Natural killer cell (primary cell): Measurements from ENCODE around the gene HACD1. TPM values are rescaled to one million over a fixed set of nuclear protein-coding genes. Genes with fewer than 3 reads are reported as not detected.

ENCODE experiments used
- ATAC-seq, 3 donors: fragments of 150-1000 bp in 2 of 3; fragments of 200-7000 bp in 1 of 3; cut with Tn5 transposase; 1 replicate in 1 of 3; 2 replicates in 2 of 3; pipeline ENCODE4 v1.10.0; 2021; ENCODE audit warnings: mild to moderate bottlenecking in 2 of 3, moderate library complexity in 2 of 3
- DNase-seq, 2 donors: peaks; one replicate each; pipeline versions ENCODE4 v3.0.0 to v3.0.0-alpha.2; 2013 to 2021; ENCODE audit warnings: mixed read lengths in 1 of 2
- H3K27ac ChIP-seq: one replicate; pipeline ENCODE4 v1.5.1; 2013; ENCODE audit warnings: mild to moderate bottlenecking, low read length
- H3K27me3 ChIP-seq: one replicate; pipeline ENCODE4 v1.6.1; 2013; ENCODE audit warnings: low read length; ENCODE audit not compliant: control insufficient read depth, insufficient read depth
- H3K36me3 ChIP-seq: one replicate; pipeline ENCODE4 v1.6.1; 2013; ENCODE audit warnings: low read length; ENCODE audit not compliant: control insufficient read depth, insufficient read depth
- H3K4me1 ChIP-seq: one replicate; pipeline ENCODE4 v1.6.1; 2013; ENCODE audit warnings: low read length; ENCODE audit not compliant: control insufficient read depth, insufficient read depth
- H3K4me3 ChIP-seq: one replicate; pipeline ENCODE4 v1.5.1; 2013; ENCODE audit warnings: low read length
- H3K9me3 ChIP-seq: one replicate; pipeline ENCODE4 v1.6.1; 2013; ENCODE audit warnings: low read length; ENCODE audit not compliant: control insufficient read depth, insufficient read depth
- H3K27ac Mint-ChIP-seq, 2 donors: one replicate each; pipeline ENCODE4 v1.8.0; 2022; ENCODE audit warnings: mild to moderate bottlenecking in 2 of 2, mixed read lengths in 2 of 2, moderate library complexity in 1 of 2
- H3K27me3 Mint-ChIP-seq, 2 donors: one replicate each; pipeline ENCODE4 v1.8.0; 2022; ENCODE audit warnings: low read depth in 2 of 2, mixed read lengths in 2 of 2
- H3K36me3 Mint-ChIP-seq: one replicate; pipeline ENCODE4 v1.8.0; 2022; ENCODE audit warnings: mixed read lengths
- H3K4me1 Mint-ChIP-seq, 2 donors: one replicate each; pipeline ENCODE4 v1.8.0; 2022; ENCODE audit warnings: mixed read lengths in 2 of 2
- H3K4me3 Mint-ChIP-seq: one replicate; pipeline ENCODE4 v1.8.0; 2022; ENCODE audit warnings: mild to moderate bottlenecking, moderate library complexity, mixed read lengths
- H3K9me3 Mint-ChIP-seq, 2 donors: one replicate each; pipeline ENCODE4 v1.8.0; 2022; ENCODE audit warnings: mixed read lengths in 2 of 2
- CTCF ChIP-seq: fragments of 200-600 bp; IDR thresholded peaks from one replicate; pipeline ENCODE4 v1.8.0; 2022; ENCODE audit warnings: antibody characterized with exemption
- WGBS: methylation state at CpG from one replicate; pipeline ENCODE4 v1.1.7; 2013; ENCODE audit warnings: missing lambda C conversion rate; ENCODE audit not compliant: insufficient coverage; 5-methylcytosine and 5-hydroxymethylcytosine counted together
- intact Hi-C: fragments of 100-400 bp; cut with micrococcal nuclease; formaldehyde crosslinking; loops from one replicate; pipeline ENCODE4 v1.14.2; 2022
- total RNA-seq, 4 donors: library from RNA; stranded (reverse); fragments of 120-200 nt in 1 of 4; gene quantifications; one replicate each; pipeline versions ENCODE4 v1.2.3 to v1.2.4, GENCODE V29; 2013 to 2022

The HACD1 gene
- total RNA-seq, 3 donors from 2014 or later (not counting 1 experiment from before 2014, with no cell fraction given): 0.82 to 1.5 (median 0.87) TPM

- Mint-ChIP-seq H3K36me3 (no peaks in the 10 kb centered on the region), H3K4me1 (peaks cover 4 to 5% of the 10 kb centered on the region in 2 donors), H3K9me3 (no peaks in the 10 kb centered on the region), H3K27me3 (no peaks in the 10 kb centered on the region), H3K4me3 (no peak overlapping the region), H3K27ac (no peak overlapping the region)
- no peak for TF ChIP-seq CTCF
- 97% methylated on average over 2 of the region's 2 CpGs for WGBS
- Histone ChIP-seq H3K27ac (no peak overlapping the region), H3K36me3 (no peaks in the 10 kb centered on the region), H3K9me3 (no peaks in the 10 kb centered on the region), H3K27me3 (no peaks in the 10 kb centered on the region), H3K4me1 (no peaks in the 10 kb centered on the region), H3K4me3 (no peak overlapping the region)
- intact Hi-C loops: no loop called here
- no peak for ATAC-seq
- no peak for DNase-seq
Observed at GRCh38 chr10:17547060-17547459, 70.1 kb downstream of the HACD1 start.

DNA sequence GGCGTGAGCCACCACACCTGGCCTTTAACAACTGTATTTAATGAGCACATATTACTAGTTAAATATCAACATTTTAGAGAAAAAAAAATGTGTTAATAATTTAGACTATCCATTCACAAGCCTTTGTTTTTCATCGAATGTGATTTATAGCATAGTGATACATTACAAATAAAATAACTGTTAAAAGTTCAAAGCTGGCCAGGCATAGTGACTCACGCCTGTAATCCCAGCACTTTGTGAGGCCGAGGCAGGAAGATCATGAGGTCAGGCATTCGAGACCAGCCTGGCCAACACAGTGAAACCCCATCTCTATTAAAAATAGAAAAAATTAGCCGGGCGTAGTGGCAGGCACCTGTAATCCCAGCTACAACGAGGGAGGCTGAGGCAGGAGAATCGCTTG, 72.7 kb downstream of the HACD1 start:
- Mint-ChIP-seq H3K4me1 (peaks cover 0 to 5% of the 10 kb centered on the region in 2 donors), H3K4me3 (no peak overlapping the region), H3K36me3 (no peaks in the 10 kb centered on the region), H3K27me3 (no peaks in the 10 kb centered on the region), H3K27ac (no peak overlapping the region), H3K9me3 (peaks cover 0 to 2% of the 10 kb centered on the region in 2 donors)
- no peaks in the 10 kb centered on the region for H3K4me1 ChIP-seq
- H3K9me3 ChIP-seq: peaks cover 1% of the 10 kb centered on the region
- H3K36me3 ChIP-seq: no peaks in the 10 kb centered on the region
- no peak overlapping the region for H3K27ac ChIP-seq
- no peak for TF ChIP-seq CTCF
- H3K4me3 ChIP-seq: no peak overlapping the region
- H3K27me3 ChIP-seq: no peaks in the 10 kb centered on the region
- 91% methylated on average over 7 of the region's 9 CpGs for WGBS
- DNase-seq: no peak
- no peak for ATAC-seq
- intact Hi-C loops: no loop called here

Other genes starting within 250 kb of the HACD1 start
- gene ST8SIA6, start 162.8 kb downstream of the HACD1 start, total RNA-seq: 10 to 100 TPM; 12.2 to 19.7 (median 12.5) TPM
- 10 to 100 TPM; 37.8 to 40.2 (median 38.6) TPM for gene STAM, start 26.8 kb upstream of the HACD1 start, total RNA-seq
- under 1 TPM; 0.16 to 0.20 (median 0.16) TPM for gene TMEM236, start 134.8 kb upstream of the HACD1 start, total RNA-seq
- under 1 TPM; 0.05 to 0.18 (median 0.15) TPM for gene MRC1, start 192.0 kb upstream of the HACD1 start, total RNA-seq